HFF-Myc (cell line): ENCODE measurements around the gene NOX5.

Source experiments
- DNase-seq: peaks from one replicate; pipeline ENCODE4 v3.0.0-alpha.2; 2011; ENCODE audit warnings: low read depth; ENCODE audit errors: extremely low read depth
- H3K4me3 ChIP-seq: replicated peaks from 2 replicates; pipeline ENCODE4 v1.5.1; 2011; ENCODE audit warnings: low read depth, mild to moderate bottlenecking, control low read depth, low read length
- TF ChIP-seq, protein P1 (sequence below): IDR thresholded peaks from 2 replicates; pipeline ENCODE4 v1.5.1; 2012; ENCODE audit warnings: mild to moderate bottlenecking, low read depth, low read length, control low read depth; ENCODE audit errors: missing control alignments

NOX5 gene

DNA sequence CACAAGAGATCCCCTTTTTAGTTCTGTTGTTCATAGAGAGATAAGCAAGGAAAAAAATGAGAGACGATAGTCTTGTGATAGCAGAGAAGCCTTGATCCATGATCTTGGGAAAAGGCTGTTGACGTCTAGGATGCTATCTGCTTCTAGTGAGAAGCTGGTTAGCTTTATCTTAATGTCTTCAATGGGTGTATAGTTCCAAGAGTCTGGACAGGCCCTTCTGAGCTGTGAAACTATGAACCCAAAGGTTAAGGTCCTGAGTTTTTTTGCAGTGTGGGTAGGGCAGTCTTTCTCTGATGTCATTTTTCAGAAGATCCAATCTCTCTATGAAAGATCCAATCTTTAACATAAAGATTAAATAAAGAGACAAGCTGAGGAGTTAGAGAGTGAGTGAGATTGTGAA is 10.5 kb upstream of the NOX5 start:
- TF ChIP-seq, protein P1, sequence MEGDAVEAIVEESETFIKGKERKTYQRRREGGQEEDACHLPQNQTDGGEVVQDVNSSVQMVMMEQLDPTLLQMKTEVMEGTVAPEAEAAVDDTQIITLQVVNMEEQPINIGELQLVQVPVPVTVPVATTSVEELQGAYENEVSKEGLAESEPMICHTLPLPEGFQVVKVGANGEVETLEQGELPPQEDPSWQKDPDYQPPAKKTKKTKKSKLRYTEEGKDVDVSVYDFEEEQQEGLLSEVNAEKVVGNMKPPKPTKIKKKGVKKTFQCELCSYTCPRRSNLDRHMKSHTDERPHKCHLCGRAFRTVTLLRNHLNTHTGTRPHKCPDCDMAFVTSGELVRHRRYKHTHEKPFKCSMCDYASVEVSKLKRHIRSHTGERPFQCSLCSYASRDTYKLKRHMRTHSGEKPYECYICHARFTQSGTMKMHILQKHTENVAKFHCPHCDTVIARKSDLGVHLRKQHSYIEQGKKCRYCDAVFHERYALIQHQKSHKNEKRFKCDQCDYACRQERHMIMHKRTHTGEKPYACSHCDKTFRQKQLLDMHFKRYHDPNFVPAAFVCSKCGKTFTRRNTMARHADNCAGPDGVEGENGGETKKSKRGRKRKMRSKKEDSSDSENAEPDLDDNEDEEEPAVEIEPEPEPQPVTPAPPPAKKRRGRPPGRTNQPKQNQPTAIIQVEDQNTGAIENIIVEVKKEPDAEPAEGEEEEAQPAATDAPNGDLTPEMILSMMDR: no peak
- no peak for DNase-seq
- no peak overlapping the region for H3K4me3 ChIP-seq

DNA sequence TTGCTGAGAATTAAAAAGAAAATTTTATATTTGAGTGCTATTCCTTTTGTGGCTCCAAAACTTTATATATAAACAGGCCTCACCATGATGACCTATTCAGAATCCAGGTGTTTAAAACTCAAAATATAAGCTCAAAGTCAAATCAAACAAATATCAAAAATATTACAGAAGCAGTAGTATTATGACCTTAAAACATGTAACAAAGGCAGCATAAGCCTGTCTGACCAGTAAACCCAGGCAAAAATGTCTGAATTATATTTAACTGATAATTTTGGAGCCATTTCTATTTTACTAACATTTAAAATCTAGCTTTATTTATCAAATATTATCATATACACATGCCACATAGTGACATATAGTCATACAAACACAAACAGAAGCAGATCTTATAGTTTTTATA is 6.4 kb upstream of the NOX5 start:
- no peak overlapping the region for H3K4me3 ChIP-seq
- TF ChIP-seq, protein P1: no peak
- no peak for DNase-seq

DNA sequence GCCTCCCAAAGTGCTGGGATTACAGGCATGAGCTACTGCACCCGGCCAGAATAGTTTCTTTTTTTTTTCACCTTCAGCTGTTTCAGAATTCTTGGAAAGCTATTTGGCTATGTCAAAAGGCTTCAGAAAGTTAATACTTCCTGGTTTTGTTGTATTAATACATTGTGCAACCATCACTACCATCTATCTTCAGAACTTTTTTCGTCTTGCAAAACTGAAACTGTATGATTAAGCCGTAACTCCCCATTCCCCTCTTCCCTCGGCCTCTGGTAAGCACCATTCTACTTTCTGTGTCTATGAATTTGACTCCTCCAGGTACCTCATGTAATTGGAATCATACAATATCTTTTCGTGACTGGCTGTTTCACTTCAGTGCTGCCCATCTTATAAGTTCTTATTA is 5.2 kb upstream of the NOX5 start:
- DNase-seq: no peak
- TF ChIP-seq, protein P1: no peak
- no peak overlapping the region for H3K4me3 ChIP-seq

DNA sequence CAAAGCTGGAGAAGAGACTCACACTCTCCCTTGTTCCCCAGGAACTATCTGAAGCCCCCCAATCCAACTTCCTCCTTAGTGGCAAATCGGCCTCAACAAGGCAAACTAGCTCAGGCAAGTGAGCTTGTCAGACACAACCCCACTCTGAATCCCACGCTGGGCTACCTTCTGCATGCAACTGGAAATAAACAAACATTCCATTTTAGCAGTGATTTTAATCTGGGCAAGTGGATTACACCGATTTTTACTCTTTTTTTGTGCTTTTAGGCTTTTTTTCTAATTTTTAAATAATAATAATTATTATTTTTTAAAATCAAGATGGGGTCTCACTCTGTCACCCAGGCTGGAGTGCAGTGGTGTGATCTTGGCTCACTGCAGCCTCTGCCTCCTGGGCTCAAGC is 2.9 kb upstream of the NOX5 start:
- TF ChIP-seq, protein P1: no peak
- no peak for DNase-seq
- no peak overlapping the region for H3K4me3 ChIP-seq

DNA sequence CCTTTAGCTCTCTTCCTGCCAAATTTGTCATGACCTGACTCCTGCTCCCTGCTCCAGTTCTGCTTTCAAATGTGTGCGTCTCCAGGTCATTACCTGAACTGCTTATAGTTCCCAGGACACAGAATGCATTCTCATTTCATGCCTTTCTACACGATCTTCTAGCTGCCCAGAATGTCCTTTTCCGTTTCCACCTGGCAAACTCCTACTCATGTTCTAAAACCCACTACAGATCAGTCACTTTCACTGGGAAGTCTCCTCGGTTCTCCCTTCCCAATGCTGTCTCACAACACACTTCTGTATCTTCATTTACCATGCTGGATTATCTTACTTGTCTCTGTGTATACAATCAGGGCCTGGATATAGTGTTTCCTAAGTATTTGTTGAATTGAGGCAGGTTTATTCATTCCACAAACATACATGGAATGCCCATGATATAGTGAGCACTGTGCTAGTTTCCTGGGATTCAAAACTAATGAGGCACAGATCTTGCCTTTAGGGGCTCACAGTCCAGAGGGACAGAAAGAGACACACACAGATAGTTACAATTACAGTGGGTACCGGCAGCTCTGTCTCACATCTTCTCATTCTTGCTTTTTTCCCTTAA is 1.6 kb upstream of the NOX5 start:
- DNase-seq: no peak
- no peak overlapping the region for H3K4me3 ChIP-seq
- TF ChIP-seq, protein P1: no peak

DNA sequence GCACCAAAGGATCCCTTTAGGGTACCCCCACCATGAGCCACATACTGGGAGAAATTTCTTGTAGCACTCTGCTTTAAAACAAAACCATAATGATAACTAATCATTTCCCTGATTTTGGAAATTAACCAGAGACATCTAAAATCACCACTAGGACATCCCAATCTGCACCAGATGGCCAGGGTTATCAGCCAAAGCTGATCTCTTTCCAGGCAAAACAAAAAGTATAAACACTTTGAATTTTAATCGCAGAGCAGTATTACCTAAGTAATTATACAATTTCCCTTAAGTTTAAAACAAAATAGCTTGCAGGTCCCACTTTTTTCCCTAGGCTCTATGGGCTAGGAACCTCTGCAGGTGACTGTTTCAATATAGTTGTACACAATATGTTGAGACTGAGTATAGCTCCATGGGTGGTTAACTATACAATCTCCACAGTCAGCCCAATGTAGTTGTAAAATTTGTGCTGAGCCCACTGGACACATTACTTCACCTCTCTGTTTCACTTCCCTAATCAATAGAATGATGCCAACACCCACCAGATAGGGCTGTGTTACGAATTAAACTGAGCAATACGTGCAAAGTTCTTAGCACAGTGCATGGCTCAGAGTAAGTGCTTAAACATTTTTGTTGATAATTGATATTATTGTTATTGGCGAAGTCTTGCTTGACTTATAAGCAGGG is 629 bp upstream of the NOX5 start:
- TF ChIP-seq, protein P1: no peak
- DNase-seq: no peak
- no peak overlapping the region for H3K4me3 ChIP-seq
